Measurements from ENCODE around the gene ZSWIM8.
A peak's percentile ranks its signal among the peaks of the same experiment; 100 is the strongest.
"Not testable (repeated sequence)": the region's sequence is repeated elsewhere in the genome, so short reads cannot be mapped to it uniquely, and the experiment has no call there.

The ZSWIM8 gene, protein sequence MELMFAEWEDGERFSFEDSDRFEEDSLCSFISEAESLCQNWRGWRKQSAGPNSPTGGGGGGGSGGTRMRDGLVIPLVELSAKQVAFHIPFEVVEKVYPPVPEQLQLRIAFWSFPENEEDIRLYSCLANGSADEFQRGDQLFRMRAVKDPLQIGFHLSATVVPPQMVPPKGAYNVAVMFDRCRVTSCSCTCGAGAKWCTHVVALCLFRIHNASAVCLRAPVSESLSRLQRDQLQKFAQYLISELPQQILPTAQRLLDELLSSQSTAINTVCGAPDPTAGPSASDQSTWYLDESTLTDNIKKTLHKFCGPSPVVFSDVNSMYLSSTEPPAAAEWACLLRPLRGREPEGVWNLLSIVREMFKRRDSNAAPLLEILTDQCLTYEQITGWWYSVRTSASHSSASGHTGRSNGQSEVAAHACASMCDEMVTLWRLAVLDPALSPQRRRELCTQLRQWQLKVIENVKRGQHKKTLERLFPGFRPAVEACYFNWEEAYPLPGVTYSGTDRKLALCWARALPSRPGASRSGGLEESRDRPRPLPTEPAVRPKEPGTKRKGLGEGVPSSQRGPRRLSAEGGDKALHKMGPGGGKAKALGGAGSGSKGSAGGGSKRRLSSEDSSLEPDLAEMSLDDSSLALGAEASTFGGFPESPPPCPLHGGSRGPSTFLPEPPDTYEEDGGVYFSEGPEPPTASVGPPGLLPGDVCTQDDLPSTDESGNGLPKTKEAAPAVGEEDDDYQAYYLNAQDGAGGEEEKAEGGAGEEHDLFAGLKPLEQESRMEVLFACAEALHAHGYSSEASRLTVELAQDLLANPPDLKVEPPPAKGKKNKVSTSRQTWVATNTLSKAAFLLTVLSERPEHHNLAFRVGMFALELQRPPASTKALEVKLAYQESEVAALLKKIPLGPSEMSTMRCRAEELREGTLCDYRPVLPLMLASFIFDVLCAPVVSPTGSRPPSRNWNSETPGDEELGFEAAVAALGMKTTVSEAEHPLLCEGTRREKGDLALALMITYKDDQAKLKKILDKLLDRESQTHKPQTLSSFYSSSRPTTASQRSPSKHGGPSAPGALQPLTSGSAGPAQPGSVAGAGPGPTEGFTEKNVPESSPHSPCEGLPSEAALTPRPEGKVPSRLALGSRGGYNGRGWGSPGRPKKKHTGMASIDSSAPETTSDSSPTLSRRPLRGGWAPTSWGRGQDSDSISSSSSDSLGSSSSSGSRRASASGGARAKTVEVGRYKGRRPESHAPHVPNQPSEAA (N-terminal part only)

DNA sequence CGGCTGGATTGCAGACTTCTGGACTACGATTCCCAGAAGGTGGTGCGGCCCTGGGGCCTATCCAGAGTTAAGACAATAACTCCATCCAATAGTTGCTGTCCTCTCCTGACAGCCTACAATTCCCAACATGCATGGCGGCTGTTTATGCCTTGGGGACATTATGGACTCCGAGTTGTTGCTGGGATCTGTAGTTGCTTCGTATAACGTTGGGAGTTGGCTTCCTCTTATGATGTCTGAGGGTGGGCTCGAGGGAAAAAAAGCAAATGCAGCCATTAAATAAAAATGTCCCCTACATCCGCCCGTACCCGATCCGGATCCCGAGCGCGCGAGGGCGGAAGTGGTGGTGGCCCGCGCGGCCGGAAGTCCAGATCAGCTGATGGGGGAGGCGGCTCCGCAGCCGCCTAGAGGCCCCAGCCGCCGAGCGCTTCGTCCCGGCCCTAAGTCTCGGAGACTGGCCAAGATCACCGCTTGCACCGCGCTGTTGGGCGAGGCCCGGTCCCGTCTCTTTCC is at the start of gene ZSWIM8:
Gene ZSWIM8 (plus strand): TSS at position 396 of the 510 bp plus-strand sequence. CDS start 273 bp downstream, outside the sequence.
- DNase-seq: peak; percentile 74

DNA sequence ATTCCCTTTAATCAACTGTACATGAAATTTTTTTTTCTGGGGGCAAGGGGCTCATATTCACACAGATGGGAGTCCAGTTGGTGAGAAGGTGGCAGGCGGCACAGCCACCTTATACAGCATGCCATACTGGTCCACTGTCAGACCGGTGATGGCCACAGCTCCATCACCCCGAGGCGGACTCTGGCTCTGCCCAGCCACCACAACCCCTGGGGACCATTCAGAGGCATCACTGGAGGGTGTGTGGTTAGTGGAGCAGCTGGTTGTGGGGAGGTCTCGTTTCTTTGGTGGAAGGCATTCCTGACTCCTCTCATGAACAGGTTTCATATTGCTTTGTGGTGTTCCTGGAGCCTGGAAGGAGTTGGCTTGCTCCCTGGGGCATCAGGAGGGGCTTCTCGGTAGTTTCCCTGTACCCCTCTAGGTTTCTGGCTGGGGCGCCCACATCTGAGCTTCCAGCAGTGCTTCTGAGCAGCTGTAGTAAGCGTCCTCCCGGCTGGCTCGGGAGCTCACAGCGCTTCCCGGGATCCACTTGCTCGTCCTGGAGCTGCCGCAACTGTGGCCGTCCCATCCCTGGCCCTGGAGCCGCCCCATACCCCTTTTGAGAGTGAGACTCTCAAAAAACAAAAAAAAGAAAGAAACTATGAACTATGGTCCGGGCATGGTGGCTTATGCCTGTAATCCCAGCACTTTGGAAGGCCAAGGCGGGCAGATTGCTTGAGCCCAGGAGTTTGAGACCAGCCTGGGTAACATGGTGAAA is 44.7 kb upstream of the ZSWIM8 start:
- not testable (repeated sequence) for DNase-seq

DNA sequence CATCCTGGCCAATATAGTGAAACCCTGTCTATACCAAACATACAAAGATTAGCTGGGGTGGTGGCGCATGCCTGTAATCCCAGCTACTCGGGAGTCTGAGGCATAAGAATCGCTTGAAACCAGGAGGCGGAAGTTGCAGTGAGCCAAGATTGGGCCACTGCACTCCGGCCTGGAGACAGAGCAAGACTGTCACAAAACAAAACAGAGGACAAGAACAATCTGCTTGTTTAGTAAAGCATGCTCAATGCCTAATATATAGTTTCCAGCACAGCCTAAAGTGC is 43.0 kb upstream of the ZSWIM8 start:
- no peak for DNase-seq

DNA sequence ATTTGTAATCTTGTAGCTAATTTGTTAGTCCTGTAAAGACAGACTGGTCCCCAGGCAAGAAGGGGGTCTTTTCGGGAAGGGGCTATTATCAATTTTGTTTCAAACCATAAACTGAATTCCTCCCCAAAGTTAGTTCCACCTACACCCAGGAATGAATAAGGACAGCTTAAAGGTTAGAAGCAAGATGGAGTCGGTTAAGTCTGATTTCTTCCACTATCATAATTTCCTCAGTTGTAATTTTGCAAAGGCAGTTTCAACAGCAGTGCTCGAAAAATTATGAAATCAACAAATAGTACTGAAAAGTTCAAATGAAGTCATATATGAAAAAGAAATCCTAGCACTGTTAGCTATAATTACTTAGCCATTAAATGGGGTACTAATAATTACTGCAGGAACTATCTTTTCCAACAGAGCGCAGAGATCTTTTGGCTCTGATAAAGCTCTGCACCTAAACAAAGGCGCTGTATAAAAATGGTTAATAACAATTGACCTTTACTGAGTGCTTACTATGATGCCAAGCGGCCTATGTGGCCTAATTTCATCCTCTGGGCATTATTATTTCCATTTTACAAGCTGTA is 42.0 kb upstream of the ZSWIM8 start:
- DNase-seq: no peak

GRCh38 chr10:73743905-73744663 is 41.3 kb upstream of the ZSWIM8 start, which contains the start of gene SEC24C:
SEC24C (plus strand) TSS chr10:73744372; CDS start chr10:73746833, 2,461 bp downstream.
- DNase-seq: peak; percentile 81

DNA sequence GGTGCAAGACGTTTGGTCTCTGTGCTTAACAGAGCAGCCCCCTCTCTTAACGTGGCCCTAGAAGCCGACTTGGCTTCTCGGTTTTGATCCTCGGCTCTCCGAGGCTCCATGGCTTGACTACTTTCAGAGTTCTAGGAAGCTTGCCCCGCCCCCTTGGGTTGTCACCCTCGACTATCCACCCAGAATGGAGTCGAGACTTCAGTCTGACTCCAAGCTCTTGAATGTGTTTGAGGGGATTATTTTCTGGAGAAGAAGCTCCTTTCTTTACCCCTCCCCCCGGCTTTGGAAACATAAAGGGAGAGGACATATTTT is 40.8 kb upstream of the ZSWIM8 start:
- DNase-seq: no peak

GRCh38 chr10:73746721-73747120 is 38.7 kb upstream of the ZSWIM8 start:
- no peak for DNase-seq

GRCh38 chr10:73750819-73751218 is 34.6 kb upstream of the ZSWIM8 start:
- no peak for DNase-seq

DNA sequence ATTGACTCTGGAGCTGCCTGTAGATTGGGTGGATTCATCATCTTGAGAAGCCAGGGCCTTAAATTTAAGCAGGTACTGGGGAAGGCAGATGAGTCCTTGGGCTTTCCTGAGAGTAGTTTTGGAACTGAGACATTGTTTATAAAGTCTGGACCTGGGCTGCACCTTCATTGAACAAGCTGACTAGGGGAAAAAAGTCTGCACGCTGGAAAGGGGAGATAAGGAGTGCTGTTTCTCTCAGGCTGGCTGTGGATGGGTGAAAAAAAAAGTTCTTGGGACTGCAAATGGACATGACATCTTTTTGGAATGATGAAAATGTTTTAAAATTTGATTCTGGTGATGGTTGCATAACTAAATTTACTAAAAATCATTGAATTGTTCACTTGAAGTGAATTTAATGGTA is 29.2 kb upstream of the ZSWIM8 start:
- no peak for DNase-seq

DNA sequence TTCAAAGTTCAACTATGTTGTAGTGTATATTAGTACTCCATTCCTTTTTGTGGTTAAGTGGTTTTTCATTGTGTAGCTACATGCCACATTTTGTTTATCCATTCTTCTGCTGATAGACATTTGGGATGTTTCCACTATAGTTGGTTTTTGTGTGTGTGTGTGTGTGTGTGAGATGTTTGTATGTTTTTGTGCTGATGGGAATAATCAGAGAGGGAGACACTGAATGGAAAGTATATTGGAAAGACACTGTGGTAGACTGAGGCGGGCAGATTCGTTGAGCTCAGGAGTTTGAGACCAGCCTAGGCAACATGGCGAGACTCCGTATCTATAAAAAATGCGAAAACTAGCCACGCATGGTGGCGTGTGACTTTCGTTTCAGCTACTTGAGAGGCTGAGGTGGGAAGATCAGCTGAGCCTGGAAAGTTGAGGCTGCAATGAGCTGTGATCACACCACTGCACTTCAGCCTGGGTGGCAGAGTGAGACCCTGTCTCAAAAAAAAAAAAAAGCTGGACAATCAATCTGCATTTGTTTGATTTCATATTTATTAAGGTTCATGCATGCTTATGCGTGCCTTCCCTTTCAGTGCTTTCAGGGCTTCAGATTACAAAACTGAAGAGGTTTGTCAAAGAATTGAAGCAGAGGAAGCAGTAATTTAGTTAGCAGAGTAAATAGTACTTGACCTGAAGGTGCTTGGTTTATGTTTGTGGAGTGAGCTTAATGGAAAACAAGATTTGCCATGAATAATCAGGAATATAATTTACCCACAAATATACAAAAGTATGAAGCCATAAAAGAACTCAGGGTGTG is 26.5 kb upstream of the ZSWIM8 start:
- no peak for DNase-seq

DNA sequence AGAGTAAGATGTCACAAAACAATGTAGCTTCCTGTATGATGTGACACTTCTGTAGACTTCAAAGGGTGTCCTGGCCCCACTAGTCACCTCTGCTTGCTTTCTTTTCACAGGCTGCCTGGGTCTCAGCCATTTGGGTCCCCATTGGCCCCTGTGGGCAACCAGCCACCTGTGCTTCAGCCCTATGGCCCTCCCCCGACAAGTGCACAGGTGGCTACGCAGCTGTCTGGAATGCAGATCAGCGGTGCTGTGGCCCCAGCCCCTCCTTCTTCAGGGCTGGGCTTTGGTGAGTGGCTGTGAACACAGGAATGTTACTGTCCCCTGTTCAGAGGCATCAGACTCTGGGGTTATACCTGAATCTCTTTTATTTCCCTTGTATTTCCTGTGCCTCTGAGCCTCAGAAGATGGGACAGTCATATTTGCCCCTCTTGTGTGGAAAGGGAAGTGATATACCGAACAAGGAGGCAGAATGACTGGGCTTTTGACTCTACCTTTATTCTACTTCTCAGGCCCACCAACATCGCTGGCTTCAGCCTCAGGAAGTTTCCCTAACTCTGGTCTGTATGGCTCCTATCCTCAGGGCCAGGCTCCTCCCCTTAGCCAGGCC is 25.8 kb upstream of the ZSWIM8 start:
- DNase-seq: no peak

DNA sequence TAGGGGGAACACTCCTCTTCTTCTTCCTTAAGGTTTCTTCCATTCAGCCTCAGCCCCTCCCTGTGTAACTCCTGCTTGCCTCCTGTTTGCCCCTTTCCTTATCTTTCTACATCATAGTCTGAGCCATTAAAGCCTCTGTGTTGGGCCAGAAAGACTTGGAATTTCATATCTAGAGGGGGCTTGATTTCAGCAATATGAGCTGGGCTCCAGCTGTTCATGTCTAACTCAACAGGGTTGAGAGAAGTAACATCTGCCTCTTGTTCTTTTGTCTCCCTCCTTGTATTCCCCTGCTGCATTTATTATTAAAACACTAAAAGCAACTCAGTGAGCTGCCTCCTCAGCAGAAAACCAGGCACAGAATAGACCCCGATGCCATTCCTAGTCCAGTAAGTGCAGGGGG is 23.6 kb upstream of the ZSWIM8 start:
- DNase-seq: no peak

DNA sequence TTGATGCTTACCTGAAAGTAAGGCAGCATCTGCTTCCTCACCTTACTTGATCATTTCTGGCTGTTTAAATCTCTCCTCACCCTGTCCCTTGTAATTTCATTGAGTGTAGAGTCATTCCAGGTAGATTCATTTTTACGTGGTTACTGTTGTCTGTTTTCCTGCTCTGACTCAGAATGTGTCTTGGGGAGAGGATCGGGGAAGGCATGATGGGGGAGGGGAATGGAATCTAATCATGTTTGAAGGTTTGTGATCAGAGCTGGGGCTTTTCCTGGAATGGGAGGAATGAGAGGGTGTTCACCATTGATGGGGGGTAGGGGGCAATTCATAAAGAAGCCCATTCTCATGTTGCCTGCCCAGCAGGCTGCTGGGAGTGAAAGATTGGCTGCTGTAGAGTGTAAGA is 22.5 kb upstream of the ZSWIM8 start:
- no peak for DNase-seq

- DNase-seq: no peak
Measured at GRCh38 chr10:73763343-73763742, 22.1 kb upstream of the ZSWIM8 start.

DNA sequence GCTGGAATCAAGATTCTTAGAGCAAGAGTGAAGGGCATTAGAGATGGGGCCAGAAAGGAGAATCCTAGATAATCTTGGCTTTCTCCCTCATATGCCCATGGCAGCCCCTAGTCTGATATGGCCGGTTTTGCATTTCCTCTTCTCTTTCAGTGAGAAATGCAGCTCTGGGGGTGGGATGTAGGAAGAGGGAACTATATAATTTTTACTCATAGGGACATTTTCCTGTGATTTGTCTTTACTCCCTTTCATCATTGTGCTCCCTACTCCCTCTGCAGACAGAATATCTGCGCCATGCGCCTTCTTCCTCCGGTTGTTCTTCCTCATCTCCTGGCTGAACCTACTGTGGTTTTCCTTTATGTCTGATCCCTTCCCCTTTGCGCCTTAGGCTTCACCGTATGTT is 20.3 kb upstream of the ZSWIM8 start:
- DNase-seq: no peak

DNA sequence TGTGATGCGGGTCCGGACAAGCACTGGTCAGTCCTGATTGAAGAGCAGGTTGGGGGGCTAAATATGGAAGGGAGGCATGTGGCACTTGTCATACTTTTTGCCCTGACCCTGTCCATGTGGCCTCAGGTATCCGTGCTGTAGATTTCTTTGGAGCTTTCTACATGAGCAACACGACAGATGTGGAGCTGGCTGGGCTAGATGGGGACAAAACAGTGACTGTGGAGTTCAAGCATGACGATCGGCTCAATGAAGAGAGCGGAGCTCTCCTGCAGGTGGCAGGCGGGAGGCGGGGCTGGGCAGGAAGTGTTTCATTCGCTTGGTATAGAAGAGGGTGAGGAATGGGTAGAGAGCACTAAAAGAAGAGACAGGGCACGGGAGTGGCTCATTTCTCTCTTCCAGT is 16.5 kb upstream of the ZSWIM8 start:
- DNase-seq: no peak

DNA sequence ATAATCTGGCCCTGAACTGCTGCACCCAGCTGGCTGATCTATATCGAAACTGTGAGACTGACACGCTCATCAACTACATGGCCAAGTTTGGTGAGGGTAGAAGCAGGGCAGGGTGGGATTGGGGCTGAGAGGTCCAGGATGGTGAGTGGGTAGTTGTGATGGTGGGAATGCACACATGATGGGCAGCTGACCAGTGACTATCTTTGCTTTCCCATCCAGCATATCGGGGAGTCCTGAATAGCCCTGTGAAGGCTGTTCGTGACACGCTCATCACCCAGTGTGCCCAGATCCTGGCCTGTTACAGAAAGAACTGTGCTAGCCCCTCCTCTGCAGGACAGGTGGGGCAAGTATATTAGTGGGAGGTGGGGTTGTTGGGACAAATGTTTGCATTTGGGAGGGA is 16.0 kb upstream of the ZSWIM8 start:
- no peak for DNase-seq

GRCh38 chr10:73771722-73772280 is 13.6 kb upstream of the ZSWIM8 start:
- DNase-seq: no peak

DNA sequence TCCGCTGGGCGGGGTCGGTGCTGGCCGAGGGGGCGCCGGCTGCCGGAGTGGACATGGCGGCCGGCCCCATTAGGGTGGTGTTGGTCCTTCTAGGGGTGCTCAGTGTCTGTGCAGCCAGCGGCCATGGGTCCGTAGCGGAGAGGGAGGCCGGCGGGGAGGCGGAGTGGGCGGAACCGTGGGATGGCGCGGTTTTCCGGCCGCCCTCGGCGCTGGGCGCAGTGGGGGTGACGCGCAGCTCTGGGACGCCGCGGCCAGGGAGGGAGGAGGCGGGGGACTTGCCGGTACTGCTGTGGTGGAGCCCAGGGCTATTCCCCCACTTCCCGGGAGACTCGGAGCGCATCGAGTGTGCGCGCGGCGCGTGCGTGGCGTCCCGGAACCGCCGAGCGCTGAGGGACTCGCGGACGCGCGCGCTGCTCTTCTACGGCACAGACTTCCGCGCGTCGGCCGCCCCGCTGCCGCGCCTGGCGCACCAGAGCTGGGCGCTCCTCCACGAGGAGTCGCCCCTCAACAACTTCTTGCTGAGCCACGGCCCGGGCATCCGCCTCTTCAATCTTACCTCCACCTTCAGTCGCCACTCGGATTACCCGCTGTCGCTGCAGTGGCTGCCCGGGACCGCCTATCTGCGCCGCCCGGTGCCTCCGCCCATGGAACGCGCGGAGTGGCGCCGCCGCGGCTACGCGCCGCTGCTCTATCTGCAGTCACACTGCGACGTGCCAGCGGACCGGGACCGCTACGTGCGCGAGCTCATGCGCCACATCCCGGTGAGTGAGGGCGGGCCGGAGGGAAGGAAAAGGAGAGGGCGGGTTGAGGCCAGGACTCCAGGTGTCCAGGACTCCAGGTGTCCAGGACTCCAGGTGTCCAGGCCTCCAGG is 12.9 kb upstream of the ZSWIM8 start:
- DNase-seq: no peak
